Measurements from ENCODE around the gene HNRNPL.
"Not testable (repeated sequence)": the region's sequence is repeated elsewhere in the genome, so short reads cannot be mapped to it uniquely, and the experiment has no call there.

The HNRNPL gene

GRCh38 chr19:38803543-38803942, 46.2 kb downstream of the HNRNPL start:
- no peak for DNase-seq (ENCODE audit: low read depth, low spot score)

- DNase-seq (ENCODE audit: low read depth, low spot score), result no peak
These were observed 48.3 kb downstream of the HNRNPL start for GRCh38 chr19:38801359-38802095.

GRCh38 chr19:38800577-38801347, 49.0 kb downstream of the HNRNPL start:
- DNase-seq (ENCODE audit: low read depth, low spot score), result no peak

GRCh38 chr19:38799104-38799503, 50.7 kb downstream of the HNRNPL start:
- no peak for DNase-seq (ENCODE audit: low read depth, low spot score)

GRCh38 chr19:38797781-38798180, 52.0 kb downstream of the HNRNPL start:
- DNase-seq (ENCODE audit: low read depth, low spot score), result not testable (repeated sequence)

- DNase-seq (ENCODE audit: low read depth, low spot score), result no peak
These were observed 53.6 kb downstream of the HNRNPL start for GRCh38 chr19:38796154-38796553.

- no peak for DNase-seq (ENCODE audit: low read depth, low spot score)
These were observed 54.2 kb downstream of the HNRNPL start for GRCh38 chr19:38795549-38795948.

GRCh38 chr19:38793671-38794070, 56.1 kb downstream of the HNRNPL start:
- no peak for DNase-seq (ENCODE audit: low read depth, low spot score)

- DNase-seq (ENCODE audit: low read depth, low spot score), result no peak
These were observed 56.6 kb downstream of the HNRNPL start for GRCh38 chr19:38793177-38793576.

- no peak for DNase-seq (ENCODE audit: low read depth, low spot score)
These were observed 57.3 kb downstream of the HNRNPL start for GRCh38 chr19:38792250-38793111.

GRCh38 chr19:38791451-38792064, 58.2 kb downstream of the HNRNPL start:
- DNase-seq (ENCODE audit: low read depth, low spot score), result not testable (repeated sequence)

GRCh38 chr19:38790507-38791403, 59.0 kb downstream of the HNRNPL start:
- DNase-seq (ENCODE audit: low read depth, low spot score), result not testable (repeated sequence)

GRCh38 chr19:38788478-38789243, 61.1 kb downstream of the HNRNPL start, which contains the start of gene LGALS7B:
Gene LGALS7B, plus strand, starts transcription at chr19:38789200. Its CDS starts 27 bp downstream, at chr19:38789227.
- DNase-seq (ENCODE audit: low read depth, low spot score), result no peak

- no peak for DNase-seq (ENCODE audit: low read depth, low spot score)
These were observed 63.1 kb downstream of the HNRNPL start for GRCh38 chr19:38786572-38787265.

All from brain pericyte (primary cell).